T-helper 1 cell treated with Interleukin-12 subunit alpha and Interleukin-12 subunit beta and Interleukin-4 antibody, amounts not matched to agents 30 ng/mL and 1 ng/mL, for 36 hours (primary cell): ENCODE results near the gene RALGPS1. TPM values are rescaled to one million over a fixed set of nuclear protein-coding genes. Genes with fewer than 3 reads are reported as not detected.
"Not testable (repeated sequence)": the region's sequence is repeated elsewhere in the genome, so short reads cannot be mapped to it uniquely, and the experiment has no call there.

Experiments used
- intact Hi-C: fragments of 100-400 bp; cut with micrococcal nuclease; formaldehyde crosslinking; loops from one replicate; pipeline ENCODE4 v1.15.1; 2024
- total RNA-seq: library from RNA; stranded (reverse); gene quantifications from 2 replicates; pipeline ENCODE4 v1.2.3, GENCODE V29; 2022

The RALGPS1 gene
- total RNA-seq, 1 donor from 2014 or later = 3.8 TPM

GRCh38 chr9:127132921-127133647 is 218.5 kb downstream of the RALGPS1 start:
- intact Hi-C loops = no loop called here

DNA sequence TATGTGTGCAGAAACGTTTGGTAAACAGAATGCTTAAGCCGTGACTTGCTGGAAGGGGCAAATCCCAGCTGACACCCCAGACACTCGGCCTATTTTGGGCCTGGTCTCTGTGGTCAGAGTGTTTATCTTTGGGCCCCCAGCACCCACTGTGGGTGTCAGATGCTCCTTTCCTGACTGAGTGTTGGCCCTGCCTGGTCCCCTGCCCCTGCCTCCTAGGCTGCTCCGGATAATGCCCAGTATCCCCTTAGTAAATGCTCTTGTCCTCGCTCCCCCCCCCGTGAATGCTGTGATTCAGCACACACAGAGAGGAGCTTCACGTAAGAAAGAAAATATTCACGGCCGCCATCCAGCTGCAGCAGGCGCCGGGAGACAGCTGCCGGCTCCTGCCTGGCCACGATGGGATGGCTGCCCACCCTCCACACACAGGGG is 219.2 kb downstream of the RALGPS1 start:
- intact Hi-C loops = no loop called here

DNA sequence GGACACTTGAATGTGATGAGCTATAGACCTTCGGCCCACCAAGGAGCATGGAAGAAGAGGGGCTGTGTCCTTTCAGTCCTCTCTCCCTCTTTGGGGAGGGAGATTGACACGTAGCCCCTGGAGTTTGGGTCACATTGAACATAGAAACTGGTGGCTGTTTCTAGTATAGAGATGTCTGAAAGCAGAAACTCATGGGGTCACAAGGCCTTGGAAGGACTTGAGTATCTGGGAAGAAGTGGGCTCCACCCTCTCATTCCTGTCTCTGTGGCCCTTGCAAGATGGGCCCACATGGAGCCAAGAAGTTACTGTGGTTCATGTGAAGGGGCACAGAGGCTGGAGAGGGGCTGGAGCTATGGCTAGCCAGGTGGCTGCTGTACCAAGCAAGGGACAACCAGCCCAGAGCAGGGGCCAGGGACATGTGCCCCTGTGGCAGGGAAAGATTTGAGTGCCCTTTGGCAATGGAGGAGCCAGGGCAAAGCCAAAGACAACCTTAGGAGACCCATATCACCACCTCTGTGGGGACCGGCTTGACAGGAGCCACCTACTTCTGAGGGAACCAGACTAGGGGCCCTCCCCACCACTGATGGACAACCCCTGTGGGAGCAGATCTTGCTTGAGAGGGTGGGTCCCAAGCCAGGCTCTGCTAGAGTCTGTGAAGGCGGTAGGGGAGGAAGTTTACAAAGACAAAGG is 220.6 kb downstream of the RALGPS1 start:
- intact Hi-C loops = no loop called here

DNA sequence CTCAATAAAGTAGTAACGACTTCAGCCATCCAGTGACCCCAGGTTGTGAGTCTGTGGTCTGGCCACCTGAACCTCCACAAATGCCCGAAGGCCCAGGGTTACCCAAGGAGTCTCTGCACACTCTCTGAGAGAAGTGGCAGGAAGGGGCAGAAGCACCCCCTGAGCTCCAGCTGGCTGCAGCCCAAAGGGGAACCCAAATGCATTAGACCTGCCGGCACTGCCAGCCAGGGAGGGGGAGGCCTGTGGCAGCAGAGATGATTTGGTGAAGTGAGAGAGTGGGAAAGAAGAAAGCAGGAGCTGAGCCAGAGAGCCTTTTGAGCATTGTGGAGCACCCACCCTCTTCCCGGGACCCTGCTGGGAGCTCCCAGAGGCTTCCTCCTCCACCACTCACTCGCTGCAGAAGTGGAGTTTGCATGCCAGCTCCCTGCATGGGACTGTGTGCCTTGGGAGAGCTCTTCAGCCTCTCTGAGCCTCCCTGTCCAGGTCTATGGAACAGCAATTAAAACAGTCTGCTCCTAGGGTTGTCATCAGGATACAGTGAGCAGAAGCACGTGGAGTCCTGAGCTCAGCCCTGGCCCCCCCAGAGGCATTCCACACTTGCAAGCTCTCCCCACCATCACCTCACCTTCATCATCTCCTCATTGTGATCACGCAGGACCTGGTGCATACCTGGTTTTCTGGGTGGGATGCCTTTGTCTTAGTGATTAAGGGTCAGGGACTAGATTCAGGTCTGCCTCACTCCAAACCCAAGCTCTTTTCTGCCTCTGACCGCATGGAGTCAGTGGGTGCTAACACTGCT is 221.7 kb downstream of the RALGPS1 start:
- intact Hi-C loops = no loop called here

- intact Hi-C loops = no loop called here
Measured at GRCh38 chr9:127136880-127137639, 222.5 kb downstream of the RALGPS1 start.

GRCh38 chr9:127137640-127138360 is 223.2 kb downstream of the RALGPS1 start:
- intact Hi-C loops = no loop called here

- intact Hi-C loops = no loop called here
Measured at GRCh38 chr9:127138444-127138843, 223.9 kb downstream of the RALGPS1 start.

- intact Hi-C loops = no loop called here
Measured at GRCh38 chr9:127139071-127139731, 224.6 kb downstream of the RALGPS1 start.

- intact Hi-C loops = no loop called here
Measured at GRCh38 chr9:127139775-127140174, 225.2 kb downstream of the RALGPS1 start.

DNA sequence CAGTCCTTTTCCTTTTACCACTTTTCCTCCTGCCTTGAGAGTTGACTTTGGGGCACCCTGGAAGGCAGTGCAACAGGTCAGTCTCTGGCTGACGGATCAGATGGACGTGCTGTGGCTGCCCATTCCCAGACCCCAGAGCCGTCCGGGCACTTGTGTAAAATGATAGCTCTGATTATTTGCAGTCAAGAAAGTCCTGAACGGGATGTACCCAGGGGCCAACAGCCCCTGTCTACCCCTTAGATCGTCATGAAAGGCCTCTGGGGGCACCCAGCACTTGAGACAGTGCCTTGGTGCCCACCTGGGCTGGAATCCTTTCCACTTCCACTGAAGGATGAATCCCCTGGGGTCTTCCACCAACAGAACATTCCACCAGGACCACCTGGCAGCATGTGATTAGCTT is 225.6 kb downstream of the RALGPS1 start:
- intact Hi-C loops = no loop called here

DNA sequence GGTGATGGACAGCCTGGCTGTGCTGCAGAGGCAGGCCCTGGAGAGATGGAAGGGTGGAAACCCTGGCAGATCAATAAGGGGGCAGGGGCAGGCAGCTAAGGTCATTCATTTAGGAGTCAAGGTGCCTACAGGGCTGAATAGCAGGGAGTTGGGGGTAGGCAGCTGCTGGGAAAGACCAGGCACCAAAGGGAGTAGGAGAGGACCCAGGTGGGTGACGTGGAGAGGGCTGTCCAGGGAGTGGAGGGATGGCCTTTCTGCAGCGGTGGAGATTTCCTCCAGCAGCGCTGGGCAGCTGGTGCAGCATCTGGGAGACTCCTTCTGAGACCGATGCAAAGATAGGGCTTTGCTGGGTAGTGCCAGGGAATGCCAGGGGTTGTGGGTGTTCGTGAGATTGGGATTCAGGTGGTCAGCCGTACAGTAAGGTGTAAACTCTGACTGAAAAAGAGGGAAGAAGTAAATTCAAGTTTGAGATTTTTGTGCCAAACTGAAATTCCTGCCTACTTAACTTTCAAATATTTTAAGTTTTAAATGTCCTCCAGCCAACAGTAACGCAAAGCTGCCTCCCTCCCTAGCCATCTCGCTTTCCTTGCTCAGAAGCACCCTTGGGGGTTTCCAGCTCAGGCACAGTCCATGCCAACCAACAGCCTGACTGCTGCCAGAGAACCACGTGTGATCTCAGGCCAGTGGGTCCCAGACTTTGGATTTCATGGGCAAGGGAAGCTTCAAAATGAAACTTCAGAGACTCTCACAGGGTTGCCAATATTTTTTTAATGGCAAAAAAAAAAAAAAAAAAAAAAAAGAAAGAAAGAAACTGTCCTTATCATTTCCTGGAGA is 226.5 kb downstream of the RALGPS1 start:
- intact Hi-C loops = no loop called here

- intact Hi-C loops = no loop called here
Measured at GRCh38 chr9:127142291-127142690, 227.7 kb downstream of the RALGPS1 start.

DNA sequence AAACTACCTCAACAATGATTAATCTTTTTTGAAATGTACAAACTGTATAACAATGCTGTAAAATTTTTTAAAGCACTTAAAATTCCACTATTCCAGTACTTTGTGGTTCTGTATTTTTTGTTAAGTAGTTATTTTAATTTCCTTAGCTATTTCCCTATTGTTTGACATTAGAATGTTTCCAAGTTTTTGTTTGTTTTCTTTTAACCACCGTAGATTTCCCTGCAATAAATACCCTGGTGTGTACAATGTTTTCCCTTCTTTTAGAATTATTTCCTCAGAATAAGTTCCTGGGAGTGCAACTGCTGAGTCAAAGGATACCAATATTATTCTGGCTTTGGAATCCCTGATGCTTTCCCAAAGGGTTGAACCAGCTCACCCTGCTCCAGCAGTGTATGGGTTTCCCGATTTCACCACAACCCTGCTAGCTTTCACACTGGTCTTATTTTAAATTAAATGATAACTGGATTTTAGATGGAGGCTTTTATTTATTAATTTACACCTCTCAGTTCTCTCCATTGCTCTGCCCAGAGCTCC is 228.4 kb downstream of the RALGPS1 start:
- intact Hi-C loops = no loop called here

- intact Hi-C loops = no loop called here
Measured at GRCh38 chr9:127143920-127144465, 229.4 kb downstream of the RALGPS1 start.

GRCh38 chr9:127144670-127145445 is 230.3 kb downstream of the RALGPS1 start:
- intact Hi-C loops = no loop called here

GRCh38 chr9:127146841-127147240 is 232.3 kb downstream of the RALGPS1 start:
- intact Hi-C loops = not testable (repeated sequence)

- intact Hi-C loops = no loop called here
Measured at GRCh38 chr9:127147251-127147650, 232.7 kb downstream of the RALGPS1 start.

- intact Hi-C loops = no loop called here
Measured at GRCh38 chr9:127148014-127148413, 233.4 kb downstream of the RALGPS1 start.
